A549 (cell line): ENCODE data around the gene PALLD. TPM values are rescaled to one million over a fixed set of nuclear protein-coding genes. Genes with fewer than 3 reads are reported as not detected.

Experiments
- ATAC-seq, 2 experiments: fragments of 200-7000 bp in 1 of 2; fragments of >200 bp in 1 of 2; cut with Nextera tagmentation in 1 of 2; cut with Tn5 transposase in 1 of 2; 3 replicates each; pipeline versions ENCODE4 v1.8.0 to v1.9.1; 2018 to 2020; ENCODE audit warnings: mild to moderate bottlenecking in 1 of 2, moderate library complexity in 1 of 2
- CTCF ChIA-PET: fragments of 300-600 bp; sonication (Branson Sonifier 250); formaldehyde crosslinking; extraction: SDS; loops from one replicate; lab custom pipeline; 2021; ENCODE audit warnings: antibody characterized with exemption, inconsistent platforms; lab: Yijun Ruan, JAX
- POLR2A ChIA-PET: fragments of 350-600 bp; formaldehyde crosslinking; extraction: SDS; loops from one replicate; lab custom pipeline; 2021; ENCODE audit warnings: antibody characterized with exemption, inconsistent platforms; lab: Yijun Ruan, JAX
- DNase-seq, 2 experiments: peaks; one replicate each; pipeline versions ENCODE4 v3.0.0 to v3.0.0-alpha.2; 2011 to 2016; ENCODE audit warnings: low read depth in 1 of 2, low spot score in 1 of 2
- FAIRE-seq: peaks from 2 replicates; lab custom pipeline; 2011; peaks lifted over from hg19 to GRCh38; lab: Jason Lieb, UNC
- H3K27ac ChIP-seq, 2 experiments: fragments of >200 bp; sonication (Bioruptor Twin); formaldehyde crosslinking; 3 replicates each; pipeline ENCODE4 v1.5.1; 2016 to 2017
- H3K4me1 ChIP-seq: fragments of >200 bp; sonication (Bioruptor Twin); formaldehyde crosslinking; 3 replicates; pipeline ENCODE4 v1.6.1; 2016
- H3K4me2 ChIP-seq: fragments of >200 bp; sonication (Bioruptor Twin); formaldehyde crosslinking; 3 replicates; pipeline ENCODE4 v1.6.1; 2016
- H3K4me3 ChIP-seq: fragments of >200 bp; sonication (Bioruptor Twin); formaldehyde crosslinking; 3 replicates; pipeline ENCODE4 v1.5.1; 2016
- H3K9me3 ChIP-seq: fragments of >200 bp; sonication (Bioruptor Twin); formaldehyde crosslinking; 3 replicates; pipeline ENCODE4 v1.6.1; 2016
- MAZ ChIP-seq: fragments of 150-350 bp; IDR thresholded peaks from 2 replicates; pipeline ENCODE4 v1.6.1; 2014; ENCODE audit warnings: antibody characterized with exemption, low read depth, low read length, borderline replicate concordance
- WGBS: methylation state at CpG from one replicate; pipeline ENCODE4 v1.1.6; 2017; ENCODE audit errors: missing lambda C conversion rate; 5-methylcytosine and 5-hydroxymethylcytosine counted together
- polyA plus RNA-seq, 4 experiments: library from polyadenylated mRNA; depleted of rRNA in 3 of 4; stranded (reverse); fragments of >200 nt; fragmentation: RNase III in 1 of 4; extraction: RNeasy Plus Mini Kit Qiagen cat#74134 plus additional on column Dnase treatment in 1 of 4; gene quantifications; 2 replicates in 3 of 4; 3 replicates in 1 of 4; pipeline ENCODE4 v1.2.3, GENCODE V29; 2011 to 2017
- small RNA-seq, 6 experiments: library from RNA; depleted of rRNA; stranded (forward); fragments of <200 nt; gene quantifications; one replicate each; pipeline ENCODE3, GENCODE V24; 2012

The PALLD gene
- polyA plus RNA-seq, 2 of the 4 experiments (the other 2 are of a cell fraction): 88.8 to 113 TPM

GRCh38 chr4:168972596-168972995 lies 475.7 kb downstream of the PALLD start:
- ChIA-PET CTCF (interaction anchor here (1.0 kb wide), 1 partner anchor 9 kb away, joined by 3 read pairs; no protein-coding TSS in a partner anchor), POLR2A (no interaction called here)
- no peak for TF ChIP-seq MAZ
- FAIRE-seq (no peak), ATAC-seq (no peak), DNase-seq (no peak)
- no peak overlapping the region for H3K4me2 ChIP-seq
- H3K27ac ChIP-seq: no peak overlapping the region
- H3K4me3 ChIP-seq: no peak overlapping the region
- peaks cover 7% of the 10 kb centered on the region; the same call in 2 of the 3 replicates for H3K9me3 ChIP-seq
- whole genome bisulfite sequencing: 97% methylated on average over 4 of the region's 4 CpGs
- no peaks in the 10 kb centered on the region for H3K4me1 ChIP-seq

Small RNA genes lying within 50 kb of the gene (small RNA-seq; reads per million reads assigned to genes)
- gene RF00432: 0 to 2.1 (median 0) reads per million in 6 experiments
- 0 reads per million in 6 experiments for gene RNU6-1336P
- gene RNU6-853P: 0 reads per million in 6 experiments

Other genes starting within 250 kb of the PALLD start
- 4.4 and 5.0 TPM in 2 replicates for gene DDX60, start 178.3 kb upstream of the PALLD start, polyA plus RNA-seq (2011; rRNA removed)
- 1.3 to 1.9 TPM (median 1.6 TPM) in 3 replicates for gene DDX60, start 178.3 kb upstream of the PALLD start, polyA plus RNA-seq (2017; fragmentation: RNase III; extraction: RNeasy Plus Mini Kit Qiagen cat#74134 plus additional on column Dnase treatment)
- 15.4 and 20.5 TPM in 2 replicates for gene DDX60L, start 16.6 kb upstream of the PALLD start, polyA plus RNA-seq (2011; rRNA removed)
- gene DDX60L, start 16.6 kb upstream of the PALLD start, polyA plus RNA-seq (2017; fragmentation: RNase III; extraction: RNeasy Plus Mini Kit Qiagen cat#74134 plus additional on column Dnase treatment): 11.1 to 12.2 TPM (median 12.0 TPM) in 3 replicates